ENCODE data around the gene ABCC5. TPM values are rescaled to one million over a fixed set of nuclear protein-coding genes. Genes with fewer than 3 reads are reported as not detected.

ABCC5 gene
- polyA plus RNA-seq, 5 donors: 61.9 to 85.7 (median 85.3) TPM

- DNase-seq: no peak
Measured at GRCh38 chr3:183930086-183930485, 87.6 kb downstream of the ABCC5 start.

GRCh38 chr3:183927059-183927458 lies 90.6 kb downstream of the ABCC5 start:
- DNase-seq: no peak

GRCh38 chr3:183924956-183925355 lies 92.7 kb downstream of the ABCC5 start:
- no peak for DNase-seq

GRCh38 chr3:183924543-183924942 lies 93.1 kb downstream of the ABCC5 start:
- DNase-seq: no peak

- no peak for DNase-seq
Measured at GRCh38 chr3:183922421-183922820, 95.3 kb downstream of the ABCC5 start.

- DNase-seq: no peak
Measured at GRCh38 chr3:183921096-183921495, 96.6 kb downstream of the ABCC5 start.

GRCh38 chr3:183920416-183920815 lies 97.3 kb downstream of the ABCC5 start:
- no peak for DNase-seq

GRCh38 chr3:183918178-183918577 lies 99.5 kb downstream of the ABCC5 start:
- no peak for DNase-seq

- DNase-seq: no peak
Measured at GRCh38 chr3:183917776-183918175, 99.9 kb downstream of the ABCC5 start.

- no peak for DNase-seq
Measured at GRCh38 chr3:183914856-183915255, 102.8 kb downstream of the ABCC5 start.

GRCh38 chr3:183913580-183913920 lies 104.1 kb downstream of the ABCC5 start:
- no peak for DNase-seq

- DNase-seq: no peak
Measured at GRCh38 chr3:183912895-183913579, 104.6 kb downstream of the ABCC5 start.

- no peak for DNase-seq
Measured at GRCh38 chr3:183911763-183912506, 105.7 kb downstream of the ABCC5 start.

GRCh38 chr3:183911087-183911486 lies 106.6 kb downstream of the ABCC5 start:
- DNase-seq: no peak

- no peak for DNase-seq
Measured at GRCh38 chr3:183909030-183909600, 108.6 kb downstream of the ABCC5 start.

GRCh38 chr3:183907911-183908331 lies 109.8 kb downstream of the ABCC5 start:
- DNase-seq: no peak

- no peak for DNase-seq
Measured at GRCh38 chr3:183907176-183907575, 110.5 kb downstream of the ABCC5 start.

GRCh38 chr3:183906234-183906921 lies 111.3 kb downstream of the ABCC5 start:
- DNase-seq: no peak

- no peak for DNase-seq
Measured at GRCh38 chr3:183904833-183905780, 112.6 kb downstream of the ABCC5 start.

- no peak for DNase-seq
Measured at GRCh38 chr3:183898028-183898431, 119.7 kb downstream of the ABCC5 start.

- DNase-seq: no peak
Measured at GRCh38 chr3:183897606-183898005, 120.1 kb downstream of the ABCC5 start.

Data from right lung (tissue), 5 donors.